Activated CD8-positive, alpha-beta memory T cell treated with anti-CD3 and anti-CD28 coated beads for 36 hours (primary cell): ENCODE data around the gene C12orf76. TPM values are rescaled to one million over a fixed set of nuclear protein-coding genes. Genes with fewer than 3 reads are reported as not detected.
"Not testable (repeated sequence)": the region's sequence is repeated elsewhere in the genome, so short reads cannot be mapped to it uniquely, and the experiment has no call there.

Experiments used
- CTCF ChIA-PET: fragments of 350-600 bp; sonication (Branson Sonifier 250); formaldehyde crosslinking; loops from one replicate; lab custom pipeline; 2021; ENCODE audit warnings: antibody characterized with exemption; lab: Charles Lee
- POLR2A ChIA-PET: fragments of 350-600 bp; sonication (Branson Sonifier 250); formaldehyde crosslinking; loops from one replicate; lab custom pipeline; 2021; ENCODE audit warnings: antibody characterized with exemption; lab: Charles Lee
- total RNA-seq, 2 experiments: library from RNA; stranded (reverse); gene quantifications; one replicate each; pipeline ENCODE4 v1.2.3, GENCODE V29; 2021

Gene C12orf76, protein sequence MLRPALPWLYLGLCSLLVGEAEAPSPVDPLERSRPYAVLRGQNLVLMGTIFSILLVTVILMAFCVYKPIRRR
- total RNA-seq: 10 to 100 TPM; 10.6 to 11.7 TPM

DNA sequence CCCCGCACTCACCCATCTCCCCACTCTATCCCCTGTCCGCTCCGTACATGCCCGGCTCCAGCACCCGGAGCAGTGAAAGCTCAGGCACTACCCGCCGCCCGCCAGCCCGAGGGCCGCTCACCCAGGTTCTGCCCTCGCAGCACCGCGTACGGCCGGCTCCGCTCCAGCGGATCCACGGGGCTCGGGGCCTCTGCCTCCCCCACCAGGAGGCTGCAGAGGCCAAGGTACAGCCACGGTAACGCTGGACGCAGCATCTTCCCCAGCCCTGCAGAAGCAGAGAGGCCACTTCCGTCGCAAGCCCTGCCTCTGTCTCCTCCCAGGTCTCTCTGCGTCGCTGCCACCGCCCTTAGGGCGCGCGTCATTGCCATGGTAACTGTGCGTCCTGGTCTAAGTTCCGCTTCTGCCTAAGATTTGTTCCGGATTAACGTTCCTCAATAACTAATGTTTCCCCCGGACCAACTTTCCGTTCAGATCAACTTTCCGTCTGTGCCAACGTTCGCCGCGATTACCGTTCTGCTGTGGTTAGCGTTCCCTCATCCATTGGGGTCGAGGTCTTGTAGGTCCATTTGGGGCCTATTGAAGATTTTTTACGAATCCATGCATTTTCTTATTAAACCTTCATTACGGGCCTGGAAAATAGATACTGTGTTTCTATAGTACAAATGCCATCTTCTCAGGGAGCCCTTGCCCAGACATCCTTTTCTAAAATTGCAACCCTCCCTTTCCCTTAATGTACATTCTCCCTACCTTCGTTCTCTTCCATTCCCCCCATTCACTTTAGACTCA is at the start of gene C12orf76:
Gene C12orf76 (minus strand): TSS at position 281 of the 786 bp plus-strand sequence. CDS start 27 bp downstream, at position 254.
- ChIA-PET POLR2A (interaction anchor here (0.6 kb wide), 1 partner anchor 383 kb away, joined by 4 read pairs; no protein-coding TSS in a partner anchor), CTCF (interaction anchor here (0.6 kb wide), 1 partner anchor 383 kb away, joined by 4 read pairs; no protein-coding TSS in a partner anchor)

DNA sequence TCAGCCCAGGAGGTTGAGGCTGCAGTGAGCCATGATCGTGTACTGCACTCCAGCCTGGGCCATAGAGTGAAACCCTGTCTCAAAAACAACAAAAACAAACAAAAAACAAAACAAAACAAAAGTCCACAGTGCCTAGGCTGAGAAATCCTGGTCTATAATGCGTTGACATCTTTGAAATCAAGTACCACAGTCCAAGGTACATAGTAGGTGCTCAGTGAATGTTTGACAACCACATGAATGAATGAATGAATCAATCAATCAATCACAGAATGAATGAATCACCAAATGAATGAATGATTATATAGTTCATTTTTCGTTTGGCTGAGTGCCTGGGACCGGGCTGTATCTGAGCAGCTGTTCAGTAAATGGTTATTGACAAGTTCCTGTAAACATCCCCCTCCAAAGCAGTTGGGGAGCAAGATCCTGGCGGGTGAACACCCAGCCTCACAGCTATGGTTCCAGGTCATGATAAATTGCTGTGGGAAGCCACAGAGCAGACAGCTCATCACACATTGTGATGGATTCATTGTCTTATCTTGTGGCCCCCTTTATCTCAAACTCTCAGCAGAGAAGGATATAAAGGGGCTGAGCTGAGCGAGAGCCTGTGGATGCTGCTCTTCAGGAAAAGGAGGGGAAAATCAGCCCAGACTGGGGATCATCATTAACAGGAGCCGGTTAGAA is 45.4 kb upstream of the C12orf76 start:
- CTCF ChIA-PET: interaction anchor here (0.6 kb wide), 1 partner anchor 211 kb away, joined by 3 read pairs; no protein-coding TSS in a partner anchor
- POLR2A ChIA-PET: interaction anchor here (0.8 kb wide), 1 partner anchor 16 kb away, joined by 4 read pairs; no protein-coding TSS in a partner anchor

- POLR2A ChIA-PET: no interaction called here
- CTCF ChIA-PET: interaction anchor here (0.6 kb wide), 1 partner anchor 209 kb away, joined by 4 read pairs; no protein-coding TSS in a partner anchor
Observed at GRCh38 chr12:110091136-110091711, 42.9 kb upstream of the C12orf76 start.

DNA sequence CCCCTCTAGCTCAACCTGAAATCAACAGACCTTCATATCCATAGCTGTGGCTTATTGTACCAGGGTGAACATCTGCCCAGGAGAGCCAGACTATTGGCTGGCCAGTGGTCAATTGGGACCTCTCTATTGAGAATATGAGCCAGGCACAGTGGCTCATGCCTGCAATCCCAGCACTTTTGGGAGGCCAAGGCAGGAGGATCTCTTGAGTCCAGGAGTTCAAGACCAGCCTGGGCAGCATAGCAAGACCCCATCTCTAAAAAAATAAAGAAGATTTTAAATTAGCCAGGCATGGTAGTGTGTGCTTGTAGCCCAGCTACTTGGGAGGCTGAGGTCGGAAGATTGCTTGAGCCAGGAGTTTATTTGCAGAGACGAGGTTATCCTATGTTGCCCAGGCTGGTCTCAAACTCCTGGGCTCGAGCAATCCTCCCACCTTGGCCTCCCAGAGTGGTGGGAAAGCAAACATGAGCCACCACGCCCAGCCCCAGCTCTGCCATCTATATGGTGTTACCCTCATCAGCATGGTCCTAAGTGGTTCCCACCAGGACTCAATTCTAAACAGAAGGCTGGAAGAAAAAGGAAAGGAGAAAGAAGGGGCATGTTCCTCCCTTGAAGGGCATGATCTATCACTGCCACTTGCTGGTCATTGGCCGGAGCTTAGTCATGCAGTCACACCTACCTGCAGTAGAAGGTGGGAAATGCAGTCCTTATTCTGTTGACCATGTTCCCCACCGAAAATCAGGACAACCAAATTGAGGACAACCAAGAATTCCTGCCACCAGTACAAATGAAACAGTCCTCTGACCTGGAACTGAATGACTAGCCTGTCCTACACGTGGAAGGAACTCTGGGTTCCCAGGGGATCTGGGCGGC is 42.2 kb upstream of the C12orf76 start:
- ChIA-PET CTCF (interaction anchor here (0.6 kb wide), 1 partner anchor 187 kb away, joined by 3 read pairs; no protein-coding TSS in a partner anchor), POLR2A (no interaction called here)

DNA sequence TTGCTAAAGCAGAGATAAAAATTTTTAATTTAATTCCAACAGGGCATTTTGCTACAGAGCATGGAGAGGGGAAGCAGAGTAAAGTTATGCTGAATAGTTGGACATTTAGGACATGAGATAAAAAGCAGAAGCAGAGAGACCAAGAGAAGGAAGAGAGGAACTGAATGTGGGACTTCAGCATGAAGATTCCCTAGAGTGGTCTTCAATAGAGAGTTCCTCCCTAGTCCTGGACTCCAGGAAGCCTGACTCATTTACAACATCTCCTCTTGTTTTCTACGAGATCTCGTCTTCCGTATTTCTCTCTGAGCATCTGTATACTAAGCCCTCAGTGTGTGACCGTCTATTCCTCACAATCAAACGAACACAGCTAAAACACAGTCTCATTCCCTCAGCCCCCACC is 40.6 kb upstream of the C12orf76 start:
- POLR2A ChIA-PET: interaction anchor here (0.6 kb wide), 1 partner anchor 56 kb away, joined by 4 read pairs; no protein-coding TSS in a partner anchor
- CTCF ChIA-PET: no interaction called here

GRCh38 chr12:110088216-110088615 is 39.9 kb upstream of the C12orf76 start:
- POLR2A ChIA-PET, CTCF ChIA-PET: not testable (repeated sequence)

DNA sequence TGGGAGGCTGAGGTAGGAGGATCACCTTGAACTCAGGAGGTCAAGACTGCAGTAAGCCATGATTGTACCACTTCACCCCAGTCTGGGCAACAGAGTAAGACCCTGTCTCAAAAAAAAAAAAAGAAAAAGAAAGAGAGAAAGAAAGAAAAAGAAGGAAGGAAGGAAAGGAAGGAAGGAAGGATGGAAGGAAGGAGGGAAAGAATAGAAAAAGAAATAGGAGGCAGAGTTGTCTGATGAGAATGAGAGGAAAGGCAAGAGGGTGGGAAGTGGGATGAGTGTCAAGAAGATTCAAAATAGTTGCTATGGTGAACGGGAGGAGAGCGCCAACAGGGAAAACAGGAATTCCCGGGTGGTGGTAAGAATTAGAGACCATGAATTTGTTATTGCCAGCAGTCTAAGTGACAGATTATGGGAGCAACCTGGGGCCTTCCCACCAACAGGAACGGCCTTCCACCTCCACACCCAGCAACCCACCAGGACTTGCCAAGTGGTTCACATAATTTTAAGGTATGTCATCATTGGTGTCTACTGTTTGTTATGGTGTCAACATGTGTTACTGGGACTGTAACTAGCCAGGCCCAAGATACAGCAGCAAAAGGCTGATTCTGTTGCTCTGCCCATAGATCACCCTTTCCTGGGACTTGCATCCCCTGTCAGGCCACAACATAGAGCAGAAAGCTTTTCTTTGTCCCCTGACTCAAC is 36.1 kb upstream of the C12orf76 start:
- ChIA-PET POLR2A (no interaction called here), CTCF (no interaction called here)

- POLR2A ChIA-PET: interaction anchor here (1.1 kb wide), 1 partner anchor 351 kb away, joined by 4 read pairs; no protein-coding TSS in a partner anchor
- CTCF ChIA-PET: interaction anchor here (0.9 kb wide), 1 partner anchor 56 kb away, joined by 3 read pairs; no protein-coding TSS in a partner anchor
Observed at GRCh38 chr12:110080410-110080809, 32.1 kb upstream of the C12orf76 start.

DNA sequence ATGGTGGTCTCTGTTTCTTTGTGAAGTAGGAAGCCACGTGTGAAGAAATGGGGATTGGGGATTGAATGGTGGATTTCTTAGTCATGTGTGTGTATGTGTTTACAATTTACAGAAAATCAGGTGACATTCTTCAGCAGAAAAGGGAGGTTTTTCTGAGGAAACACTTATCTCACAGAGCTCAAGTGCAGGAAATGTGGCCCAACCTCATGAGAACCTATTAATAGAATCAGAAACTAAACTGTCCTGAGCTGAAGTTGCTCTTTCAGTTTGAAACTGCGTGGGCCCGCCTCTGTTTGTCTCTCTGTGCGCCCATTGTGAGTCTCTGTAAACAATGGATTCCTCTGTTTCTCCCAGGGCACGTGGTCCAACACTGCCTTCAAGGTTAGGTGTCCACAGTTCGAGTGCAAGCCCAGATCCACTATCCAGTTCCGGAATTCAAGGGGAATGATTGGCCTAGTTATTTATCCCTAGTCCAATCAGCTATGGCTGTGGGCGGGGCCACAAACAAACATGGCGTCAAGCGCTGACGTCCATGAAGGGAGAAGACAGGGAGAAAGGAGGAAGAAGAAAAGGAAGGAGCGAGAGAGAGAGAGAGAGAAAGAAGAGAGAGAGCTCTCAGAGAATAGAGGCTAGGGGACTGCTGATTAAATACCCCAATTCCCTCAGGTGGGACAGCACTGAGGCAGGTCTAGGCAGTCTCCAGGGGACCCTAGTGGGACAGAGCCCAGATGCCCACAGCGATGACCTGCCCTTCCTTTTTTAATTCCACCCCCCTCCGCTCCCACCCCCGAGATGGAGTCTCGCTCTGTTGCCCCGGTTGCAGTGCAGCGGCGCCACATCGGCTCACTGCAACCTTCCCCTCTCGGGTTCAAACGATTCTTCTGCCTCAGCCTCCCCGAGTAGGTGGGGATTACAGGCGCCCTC is 31.4 kb upstream of the C12orf76 start:
- ChIA-PET CTCF (interaction anchor here (0.9 to 1.0 kb wide), 2 partner anchors 22 to 55 kb away, joined by 3 read pairs; no protein-coding TSS in a partner anchor), POLR2A (interaction anchor here (0.7 to 1.1 kb wide), 2 partner anchors 44 to 352 kb away, joined by 3 to 4 read pairs; partner anchors contain the start of gene IFT81)

- CTCF ChIA-PET: no interaction called here
- POLR2A ChIA-PET: interaction anchor here (0.7 to 1.0 kb wide), 2 partner anchors 15 to 16 kb away, joined by 3 to 4 read pairs; no protein-coding TSS in a partner anchor
Observed at GRCh38 chr12:110077800-110078199, 29.5 kb upstream of the C12orf76 start.

- POLR2A ChIA-PET: no interaction called here
- CTCF ChIA-PET: interaction anchor here (0.6 to 0.7 kb wide), 2 partner anchors 19 to 41 kb away, joined by 3 read pairs; no protein-coding TSS in a partner anchor
Observed at GRCh38 chr12:110075880-110076279, 27.6 kb upstream of the C12orf76 start.

GRCh38 chr12:110074089-110074488 is 25.8 kb upstream of the C12orf76 start:
- ChIA-PET POLR2A (interaction anchor here (0.6 kb wide), 1 partner anchor 461 kb away, joined by 4 read pairs; no protein-coding TSS in a partner anchor), CTCF (no interaction called here)

- CTCF ChIA-PET: no interaction called here
Observed at GRCh38 chr12:110073049-110073831, 24.9 kb upstream of the C12orf76 start.

GRCh38 chr12:110072636-110073035 is 24.3 kb upstream of the C12orf76 start:
- CTCF ChIA-PET, POLR2A ChIA-PET: not testable (repeated sequence)

More at GRCh38 chr12:110073049-110073831, 24.9 kb upstream of the C12orf76 start:
- POLR2A ChIA-PET: interaction anchor here (0.6 kb wide), 1 partner anchor 460 kb away, joined by 4 read pairs; no protein-coding TSS in a partner anchor

- ChIA-PET CTCF (no interaction called here), POLR2A (no interaction called here)
Observed at GRCh38 chr12:110071967-110072366, 23.6 kb upstream of the C12orf76 start.

GRCh38 chr12:110071504-110071903 is 23.2 kb upstream of the C12orf76 start:
- ChIA-PET POLR2A (no interaction called here), CTCF (no interaction called here)
